Measurements from ENCODE around the gene MAST1. TPM values are rescaled to one million over a fixed set of nuclear protein-coding genes. Genes with fewer than 3 reads are reported as not detected.
A peak's percentile ranks its signal among the peaks of the same experiment; 100 is the strongest.

MAST1 gene
- under 0.01 and 1.1 TPM in 2 replicates for total RNA-seq (ENCODE audit: low replicate concordance)

DNA sequence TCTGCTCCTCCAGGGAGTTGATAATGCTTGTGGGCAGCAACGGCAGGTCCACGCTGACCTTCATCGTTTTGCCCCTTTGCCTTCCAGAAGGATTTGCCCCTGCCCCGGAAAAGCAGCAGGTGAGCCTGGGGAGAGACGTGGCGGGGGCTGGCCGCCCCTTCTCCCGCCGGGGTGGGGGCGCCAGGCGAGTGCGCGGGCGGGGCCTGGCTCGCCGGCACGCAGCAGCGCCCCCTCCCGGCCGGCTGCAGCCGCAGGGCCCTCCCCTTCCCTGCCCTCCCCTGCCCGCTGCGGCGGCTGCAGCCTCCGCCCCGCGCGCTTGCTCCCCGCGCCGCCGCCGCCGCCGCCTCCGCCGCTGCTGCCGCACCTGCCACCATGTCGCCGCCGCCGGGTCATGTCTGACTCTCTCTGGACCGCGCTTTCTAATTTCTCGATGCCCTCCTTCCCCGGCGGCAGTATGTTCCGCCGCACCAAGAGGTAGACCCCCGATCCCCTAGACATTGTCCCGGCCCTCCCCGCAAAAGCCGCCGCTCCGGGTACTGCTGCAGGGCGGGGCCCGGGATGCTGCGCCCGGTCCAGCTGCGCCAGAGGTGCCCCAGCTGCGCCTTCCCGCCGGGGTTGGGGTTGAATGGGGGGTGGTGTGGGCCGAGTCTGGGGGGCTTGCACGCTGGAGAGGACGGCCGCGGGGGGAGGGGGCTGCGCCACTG is at the start of gene MAST1:
MAST1 (plus strand) TSS at position 334 of the 704 bp plus-strand sequence; CDS start at position 392, 58 bp downstream.
- no peak for DNase-seq (ENCODE audit: low read depth)
- peak within 1 kb of the TSS; percentile 25 for H3K4me3 ChIP-seq (ENCODE audit: low read depth, low read length)
- TF ChIP-seq, protein P1, sequence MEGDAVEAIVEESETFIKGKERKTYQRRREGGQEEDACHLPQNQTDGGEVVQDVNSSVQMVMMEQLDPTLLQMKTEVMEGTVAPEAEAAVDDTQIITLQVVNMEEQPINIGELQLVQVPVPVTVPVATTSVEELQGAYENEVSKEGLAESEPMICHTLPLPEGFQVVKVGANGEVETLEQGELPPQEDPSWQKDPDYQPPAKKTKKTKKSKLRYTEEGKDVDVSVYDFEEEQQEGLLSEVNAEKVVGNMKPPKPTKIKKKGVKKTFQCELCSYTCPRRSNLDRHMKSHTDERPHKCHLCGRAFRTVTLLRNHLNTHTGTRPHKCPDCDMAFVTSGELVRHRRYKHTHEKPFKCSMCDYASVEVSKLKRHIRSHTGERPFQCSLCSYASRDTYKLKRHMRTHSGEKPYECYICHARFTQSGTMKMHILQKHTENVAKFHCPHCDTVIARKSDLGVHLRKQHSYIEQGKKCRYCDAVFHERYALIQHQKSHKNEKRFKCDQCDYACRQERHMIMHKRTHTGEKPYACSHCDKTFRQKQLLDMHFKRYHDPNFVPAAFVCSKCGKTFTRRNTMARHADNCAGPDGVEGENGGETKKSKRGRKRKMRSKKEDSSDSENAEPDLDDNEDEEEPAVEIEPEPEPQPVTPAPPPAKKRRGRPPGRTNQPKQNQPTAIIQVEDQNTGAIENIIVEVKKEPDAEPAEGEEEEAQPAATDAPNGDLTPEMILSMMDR (IDR thresholded peaks at IDR 0.05; ENCODE audit: insufficient read depth, low read length) = peak; percentile 34

DNA sequence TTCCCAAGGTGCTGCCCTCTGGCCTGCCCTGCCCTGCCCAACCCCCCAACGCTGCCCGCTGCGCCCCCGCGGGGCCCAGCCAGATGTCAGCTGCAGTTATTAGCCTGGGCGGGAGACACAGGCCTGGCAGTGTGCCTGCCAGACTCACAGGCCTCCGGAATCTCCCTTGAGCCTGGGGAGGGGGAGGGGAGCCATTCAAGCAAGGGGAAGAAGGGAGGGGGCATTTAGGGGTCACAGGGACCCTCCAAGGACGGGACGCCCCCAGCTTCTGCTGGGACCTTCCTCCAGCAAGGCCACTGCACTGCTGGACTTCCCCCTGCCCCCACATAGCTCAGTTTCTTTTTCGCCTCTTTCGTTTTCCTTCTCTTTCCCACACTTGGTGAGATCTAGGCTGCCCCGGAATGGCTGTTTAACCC is 49.6 kb upstream of the MAST1 start:
- TF ChIP-seq, protein P1 (IDR thresholded peaks at IDR 0.05; ENCODE audit: insufficient read depth, low read length) = no peak

DNA sequence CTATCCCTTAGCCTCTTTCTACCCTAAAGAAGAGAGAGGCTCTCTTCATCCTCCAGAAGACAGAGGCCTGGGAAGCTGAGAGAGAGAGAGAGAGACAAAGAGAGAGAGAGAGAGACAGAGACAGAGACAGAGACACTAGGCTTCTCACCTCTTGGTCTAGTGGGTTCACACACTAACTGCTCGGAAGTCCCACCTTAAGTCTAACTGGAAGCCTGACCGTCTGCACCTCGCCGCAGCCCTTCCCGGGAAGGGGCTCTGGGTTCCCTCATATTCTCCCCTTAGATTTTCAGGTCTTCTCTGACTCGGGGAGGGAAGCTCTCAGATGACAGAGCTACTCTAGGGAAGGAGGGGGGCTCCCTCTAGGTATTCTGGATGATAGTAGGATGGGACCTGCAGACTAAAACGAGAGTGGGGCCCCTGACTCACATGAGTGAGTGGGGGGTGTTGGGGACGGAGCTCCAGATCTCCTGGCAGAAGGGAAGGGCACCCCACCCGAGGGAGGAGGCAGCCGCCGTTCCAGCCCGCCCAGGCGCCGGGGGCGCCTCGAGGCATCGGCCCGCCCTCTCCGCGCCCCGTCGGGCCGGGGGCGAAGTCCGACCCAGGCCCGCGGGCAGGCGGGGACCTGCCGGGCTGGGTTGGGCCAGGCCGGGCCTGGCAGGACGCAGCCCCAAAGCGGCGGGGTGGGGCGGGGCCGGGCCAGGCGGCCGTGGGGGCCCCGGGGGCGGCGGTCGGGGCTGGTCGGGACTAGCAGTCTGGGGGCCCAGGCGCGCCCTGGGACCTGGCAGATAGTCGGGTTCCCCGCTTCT is 49.0 kb upstream of the MAST1 start:
- H3K4me3 ChIP-seq (ENCODE audit: low read depth, low read length) = peak overlapping the region; percentile 57
- TF ChIP-seq, protein P1 (IDR thresholded peaks at IDR 0.05; ENCODE audit: insufficient read depth, low read length) = no peak
- peak; percentile 46 for DNase-seq (ENCODE audit: low read depth)

More for the DNA sequence above, 49.6 kb upstream of the MAST1 start:
- peak overlapping the region; percentile 57 for H3K4me3 ChIP-seq (ENCODE audit: low read depth, low read length)
- DNase-seq (ENCODE audit: low read depth) = peak; percentile 75

DNA sequence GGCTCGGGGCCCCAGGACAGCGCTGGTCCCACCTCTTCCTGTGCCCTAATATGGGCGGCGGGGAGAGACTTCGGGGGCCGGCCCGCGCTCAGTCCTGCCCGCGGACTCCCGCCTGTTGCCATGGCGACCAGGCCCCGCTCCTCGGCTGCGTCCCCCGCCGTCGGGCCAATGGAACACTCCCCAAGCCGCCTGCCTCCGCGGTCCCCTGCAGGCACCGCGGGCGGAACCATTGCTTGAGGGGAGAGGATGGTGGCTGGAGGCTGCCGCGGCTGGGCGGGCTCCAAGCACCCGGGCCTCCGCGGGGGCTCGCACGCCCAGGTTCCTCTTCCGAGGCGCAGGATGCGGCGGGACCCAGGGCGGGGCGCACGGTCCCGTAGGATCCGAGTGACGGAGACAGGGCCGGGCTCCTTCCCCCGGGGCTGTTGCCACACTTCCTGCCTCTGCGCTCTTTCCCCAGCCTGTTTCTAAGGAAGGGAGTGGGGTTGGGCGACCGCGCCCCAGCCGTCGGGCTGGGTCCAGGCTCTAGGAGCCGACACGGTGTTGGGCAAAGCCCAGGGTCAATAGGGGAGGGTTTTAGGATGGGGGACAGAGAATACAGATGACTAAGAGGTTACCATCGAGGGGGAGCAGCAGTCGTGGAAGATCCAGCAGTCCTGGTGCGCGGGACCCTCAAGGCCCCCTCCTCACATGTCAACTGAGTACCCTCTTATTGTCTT is 48.3 kb upstream of the MAST1 start:
- TF ChIP-seq, protein P1 (IDR thresholded peaks at IDR 0.05; ENCODE audit: insufficient read depth, low read length) = no peak
- DNase-seq (ENCODE audit: low read depth) = peak; percentile 94
- peak overlapping the region; percentile 57 for H3K4me3 ChIP-seq (ENCODE audit: low read depth, low read length)

DNA sequence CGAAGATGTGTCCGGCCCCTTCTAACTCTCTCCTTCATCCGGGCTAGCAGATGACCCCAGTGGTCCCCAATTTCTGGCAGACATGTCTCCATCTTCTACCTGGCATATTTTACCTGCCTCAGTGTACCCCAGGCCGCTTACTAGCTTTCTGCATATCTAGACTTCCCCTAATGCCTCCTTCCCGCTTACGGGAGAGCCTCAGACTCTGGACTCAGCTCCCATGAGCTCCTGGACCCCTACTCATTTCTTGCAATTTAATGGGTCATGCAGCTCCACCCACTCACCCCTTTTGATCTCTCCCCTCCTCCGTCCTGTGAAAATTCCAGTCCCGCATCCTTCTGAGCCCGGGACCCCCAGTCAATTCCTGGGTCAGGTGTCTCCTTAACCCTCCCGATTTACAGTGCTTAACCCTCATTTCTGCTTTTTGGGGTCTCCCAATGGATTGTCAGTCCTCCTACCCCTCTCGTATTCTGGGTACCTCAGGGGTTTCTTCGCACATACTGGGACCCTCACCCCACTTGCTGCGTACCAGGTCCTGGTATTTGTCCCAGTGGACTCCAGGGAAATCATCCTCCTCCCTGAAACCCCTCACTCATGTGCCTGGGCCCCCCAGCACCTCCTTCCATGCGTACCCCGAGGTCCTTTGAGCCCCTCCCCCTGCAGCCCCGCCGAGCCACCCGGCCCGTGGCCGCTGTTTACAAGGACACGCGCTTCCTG is 47.5 kb upstream of the MAST1 start:
- DNase-seq (ENCODE audit: low read depth) = no peak
- H3K4me3 ChIP-seq (ENCODE audit: low read depth, low read length) = peak overlapping the region; percentile 57
- TF ChIP-seq, protein P1 (IDR thresholded peaks at IDR 0.05; ENCODE audit: insufficient read depth, low read length) = no peak

Data from fibroblast of the aortic adventitia (primary cell).